Measurements from ENCODE around the gene SPRR3. TPM values are rescaled to one million over a fixed set of nuclear protein-coding genes. Genes with fewer than 3 reads are reported as not detected.
"Not testable (repeated sequence)": the region's sequence is repeated elsewhere in the genome, so short reads cannot be mapped to it uniquely, and the experiment has no call there.

Gene SPRR3
- total RNA-seq, 1 donor from 2014 or later = not detected

DNA sequence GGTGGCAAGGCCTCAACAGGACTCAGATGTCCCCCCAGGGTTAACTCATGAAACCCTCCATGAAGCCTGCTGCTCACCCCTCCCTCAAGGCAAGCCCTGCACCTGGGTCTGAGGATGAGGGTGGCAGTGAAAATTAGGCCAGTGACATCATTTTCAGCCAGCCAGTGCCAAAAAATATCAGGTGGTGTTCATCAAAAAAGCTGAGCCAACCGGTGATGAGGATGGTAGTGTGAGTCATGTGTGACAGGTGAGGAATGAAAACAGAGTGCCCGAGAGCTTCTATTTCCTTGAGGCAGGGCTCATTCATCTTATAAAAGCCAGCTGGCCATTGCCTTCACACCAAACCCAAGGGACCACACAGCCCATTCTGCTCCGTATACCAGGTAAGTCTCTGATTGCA, 17.8 kb upstream of the SPRR3 start, which contains the start of gene SPRR1A:
Gene SPRR1A (plus strand): TSS at position 339 of the 400 bp plus-strand sequence. CDS start 1,150 bp downstream, outside the sequence.
- DNase-seq = no peak

DNA sequence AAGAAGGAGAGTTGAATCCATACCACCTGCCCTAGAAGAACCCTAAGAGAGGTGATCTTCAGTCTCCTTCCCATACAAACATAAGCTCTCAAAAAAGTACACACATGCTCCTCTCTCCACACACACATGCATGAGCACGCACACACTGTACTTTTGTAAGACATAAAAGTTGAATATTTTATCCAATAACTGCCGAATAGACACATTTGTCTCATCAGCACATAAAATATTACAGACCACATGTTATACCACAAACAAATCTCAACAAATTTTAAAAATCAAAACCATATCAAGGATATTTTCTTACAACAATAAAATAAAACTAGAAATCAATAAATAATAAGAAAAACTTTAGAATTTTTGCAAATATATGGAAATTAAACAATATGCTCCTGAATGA, 15.0 kb upstream of the SPRR3 start:
- DNase-seq = no peak

DNA sequence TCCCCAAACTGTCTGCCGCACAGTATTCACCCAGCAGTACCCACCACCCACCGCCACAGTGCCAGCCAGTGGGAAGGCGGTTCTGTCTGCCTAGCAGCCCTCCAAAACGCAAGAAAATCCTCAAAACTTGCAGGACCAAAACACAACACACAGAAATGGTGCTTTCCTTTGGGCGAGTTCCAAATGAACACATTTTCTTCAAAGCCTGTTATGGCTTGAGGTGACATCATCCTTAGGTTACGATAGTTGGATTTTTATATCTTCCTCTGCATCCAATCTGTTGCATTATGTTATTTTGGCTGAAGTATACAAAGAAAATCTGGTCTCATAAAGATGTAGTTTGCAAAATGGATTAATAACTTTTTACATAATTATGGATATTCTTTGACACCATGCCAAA, 8.4 kb upstream of the SPRR3 start:
- DNase-seq = no peak

- DNase-seq = no peak
Measured at GRCh38 chr1:152995842-152996241, 5.7 kb upstream of the SPRR3 start.

GRCh38 chr1:152996633-152997400, 4.7 kb upstream of the SPRR3 start:
- no peak for DNase-seq

DNA sequence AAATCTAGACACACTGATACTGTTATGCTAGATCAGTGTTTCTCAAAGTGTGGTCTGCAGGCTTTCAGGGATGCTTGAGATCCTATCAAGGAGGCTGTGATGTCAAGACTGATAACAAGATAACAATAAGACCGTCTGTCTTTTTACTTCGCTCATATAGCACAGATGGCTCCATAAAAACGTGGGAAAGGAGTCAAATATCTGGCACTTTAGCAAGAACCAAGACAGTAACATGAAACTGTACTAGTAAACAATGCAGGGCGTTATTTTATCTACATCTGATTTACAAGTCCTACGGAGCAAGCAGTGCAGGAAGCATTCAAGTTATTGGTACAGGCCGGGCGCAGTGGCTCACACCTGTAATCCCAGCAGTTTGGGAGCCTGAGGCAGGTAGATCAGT, 3.6 kb upstream of the SPRR3 start:
- DNase-seq = no peak

- DNase-seq = no peak
Measured at GRCh38 chr1:152998476-152998875, 3.1 kb upstream of the SPRR3 start.

GRCh38 chr1:152999818-153000217, 1.7 kb upstream of the SPRR3 start:
- no peak for DNase-seq

GRCh38 chr1:153000294-153000693, 1.3 kb upstream of the SPRR3 start:
- no peak for DNase-seq

- DNase-seq = not testable (repeated sequence)
Measured at GRCh38 chr1:153011235-153011758, 9.7 kb downstream of the SPRR3 start.

GRCh38 chr1:153021829-153022228, 20.3 kb downstream of the SPRR3 start:
- DNase-seq = not testable (repeated sequence)

- not testable (repeated sequence) for DNase-seq
Measured at GRCh38 chr1:153022340-153022739, 20.8 kb downstream of the SPRR3 start.

- no peak for DNase-seq
Measured at GRCh38 chr1:153023109-153023508, 21.6 kb downstream of the SPRR3 start.

- DNase-seq = no peak
Measured at GRCh38 chr1:153024413-153024812, 22.9 kb downstream of the SPRR3 start.

- DNase-seq = no peak
Measured at GRCh38 chr1:153025797-153026196, 24.2 kb downstream of the SPRR3 start.

DNA sequence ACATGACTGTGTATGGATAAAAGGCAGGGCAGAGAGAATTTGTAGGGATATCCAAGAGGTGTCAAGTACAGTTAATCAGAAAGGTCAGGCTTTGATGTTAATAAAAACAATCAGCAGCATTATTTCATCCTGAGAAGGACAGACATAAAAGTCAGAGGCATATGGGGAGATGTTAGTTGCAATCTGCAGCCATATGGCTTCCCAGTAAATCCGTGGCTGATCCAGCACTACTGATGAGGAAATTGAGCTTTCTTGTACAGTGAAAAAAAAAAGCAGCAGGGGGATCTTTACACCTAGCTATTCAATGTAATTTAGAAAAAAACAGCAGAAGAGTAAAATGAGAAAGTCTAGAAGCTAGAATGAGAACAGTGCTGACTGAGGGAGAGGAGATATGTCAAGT, 27.2 kb downstream of the SPRR3 start:
- DNase-seq = no peak

- DNase-seq = no peak
Measured at GRCh38 chr1:153030895-153031294, 29.3 kb downstream of the SPRR3 start, which contains the start of gene SPRR1B. Gene SPRR1B, plus strand, starts transcription at chr1:153031203. Its CDS starts 1,143 bp downstream, at chr1:153032346.

DNA sequence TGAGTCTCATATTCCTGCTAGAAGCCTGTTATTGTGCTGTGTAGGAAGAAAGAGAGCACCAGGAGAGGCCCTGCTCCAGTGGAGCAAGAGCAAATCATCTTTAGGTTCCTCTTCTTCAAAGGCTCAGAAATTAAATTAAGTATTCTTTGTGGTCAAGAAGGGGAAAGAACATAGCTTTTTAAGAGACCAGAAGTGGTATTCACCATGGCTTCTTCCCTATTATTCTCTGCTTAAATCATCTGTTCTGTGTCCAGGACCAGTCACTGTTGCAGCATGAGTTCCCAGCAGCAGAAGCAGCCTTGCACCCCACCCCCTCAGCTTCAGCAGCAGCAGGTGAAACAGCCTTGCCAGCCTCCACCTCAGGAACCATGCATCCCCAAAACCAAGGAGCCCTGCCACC, 30.5 kb downstream of the SPRR3 start:
- no peak for DNase-seq

DNA sequence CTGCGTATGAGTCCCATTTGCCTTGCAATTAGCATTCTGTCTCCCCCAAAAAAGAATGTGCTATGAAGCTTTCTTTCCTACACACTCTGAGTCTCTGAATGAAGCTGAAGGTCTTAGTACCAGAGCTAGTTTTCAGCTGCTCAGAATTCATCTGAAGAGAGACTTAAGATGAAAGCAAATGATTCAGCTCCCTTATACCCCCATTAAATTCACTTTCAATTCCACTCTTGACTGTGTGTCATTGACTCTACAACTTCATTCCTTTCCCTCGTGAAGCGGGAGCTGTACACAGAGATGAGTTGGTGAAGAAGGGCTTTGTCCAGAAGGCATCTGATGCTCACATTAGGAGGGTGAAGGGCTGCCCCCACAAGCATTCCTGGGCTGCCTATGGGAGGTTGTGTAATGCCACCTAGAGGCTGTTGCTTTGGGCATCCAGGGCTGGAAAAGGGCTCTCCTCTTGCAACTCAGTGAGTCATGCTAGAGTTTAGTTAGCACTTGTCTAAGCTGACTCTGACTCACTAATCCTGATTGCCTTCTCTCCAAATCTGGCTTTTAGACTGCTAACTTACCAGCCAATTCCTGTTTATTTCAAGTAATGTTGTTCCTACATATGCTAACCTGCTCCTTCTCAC, 31.2 kb downstream of the SPRR3 start:
- DNase-seq = peak; percentile 2

DNA sequence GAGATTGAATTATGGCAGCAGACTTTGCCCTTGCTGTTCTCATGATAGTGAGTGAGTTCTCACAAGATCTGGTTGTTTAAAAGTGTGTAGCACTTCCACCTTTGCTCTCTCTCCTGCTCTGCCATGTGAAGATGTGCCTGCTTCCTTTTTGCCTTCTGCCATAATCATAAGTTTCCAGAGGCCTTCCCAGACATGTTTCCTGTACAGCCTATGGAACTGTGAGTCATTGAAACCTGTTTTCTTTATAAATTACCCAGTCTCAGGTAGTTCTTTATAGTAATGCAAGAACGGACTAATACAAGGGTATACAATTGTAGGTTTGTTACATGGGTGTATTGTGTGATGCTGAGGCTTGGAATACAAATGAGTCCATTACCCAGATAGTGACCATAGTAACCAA, 33.7 kb downstream of the SPRR3 start:
- DNase-seq = no peak

- no peak for DNase-seq
Measured at GRCh38 chr1:153040950-153041631, 39.5 kb downstream of the SPRR3 start, which contains the start of gene SPRR2D. Gene SPRR2D, minus strand, starts transcription at chr1:153041120. Its CDS starts 774 bp downstream, at chr1:153040346.

DNA sequence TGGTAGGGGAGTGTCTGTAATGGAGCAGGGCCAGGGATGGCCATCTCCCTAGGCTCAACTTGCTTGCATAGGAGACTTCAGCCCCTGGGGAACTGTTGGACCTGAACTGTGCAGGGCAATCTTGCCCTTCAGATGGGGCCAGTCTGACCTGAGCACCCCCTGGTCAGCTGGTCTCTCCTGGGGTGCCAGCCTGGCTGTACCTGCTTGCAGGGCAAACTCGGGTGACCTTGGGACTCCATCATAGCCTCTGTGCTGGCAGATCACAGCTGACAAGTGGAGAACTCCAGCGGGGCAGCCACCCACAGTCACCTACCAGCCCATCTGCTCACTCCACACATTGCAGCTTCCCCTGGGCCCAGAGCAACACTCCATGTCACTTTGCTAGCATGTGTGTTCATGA, 47.7 kb downstream of the SPRR3 start:
- DNase-seq = no peak

Data from dermis blood vessel endothelial cell (primary cell).